ENCODE measurements around the gene OGFOD1. TPM values are rescaled to one million over a fixed set of nuclear protein-coding genes. Genes with fewer than 3 reads are reported as not detected.

Gene OGFOD1
- total RNA-seq, 6 experiments from 2014 or later, result 12.2 to 32.0 (median 17.4) TPM

DNA sequence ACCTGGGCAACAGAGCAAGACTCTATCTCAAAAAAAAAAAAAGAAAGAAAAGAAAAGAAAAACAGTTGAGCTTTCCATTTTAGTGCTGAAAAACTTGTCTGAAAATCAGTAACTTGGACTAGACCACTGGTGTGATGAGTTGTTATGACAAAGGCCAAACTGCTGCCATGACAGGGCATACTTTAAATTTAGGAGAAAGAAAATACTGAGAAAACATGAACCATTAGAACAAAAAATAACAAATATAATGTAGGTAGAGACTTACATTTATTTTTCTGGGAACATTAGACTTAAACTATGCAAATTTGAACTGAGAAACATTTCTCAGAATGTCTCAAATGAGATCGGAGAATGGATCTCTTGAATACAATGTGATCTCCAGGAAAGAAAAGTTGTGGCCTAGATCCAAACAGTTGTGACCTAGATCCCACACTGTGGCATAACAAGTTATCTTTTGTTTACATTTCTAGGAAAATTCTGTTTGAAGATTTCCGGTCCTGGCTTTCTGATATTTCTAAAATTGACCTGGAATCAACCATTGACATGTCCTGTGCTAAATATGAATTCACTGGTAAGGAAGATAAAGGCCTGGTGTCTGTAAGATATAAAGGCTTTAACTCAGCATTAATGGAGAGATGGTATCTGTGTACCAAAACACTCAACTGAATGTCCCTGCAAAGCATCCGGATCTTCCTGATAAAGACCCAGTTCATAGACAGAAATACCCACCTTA is 10.9 kb downstream of the OGFOD1 start:
- 10% methylated on average over 2 of the region's 3 CpGs for WGBS (ENCODE audit: insufficient coverage, low coverage, low lambda C conversion rate, missing lambda C conversion rate)
- Histone ChIP-seq H3K27ac (no peak overlapping the region), H3K36me3 (peaks cover 1 to 37% (median 10%) of the 10 kb centered on the region in 4 donors), H3K4me3 (no peak overlapping the region), H3K9me3 (no peaks in the 10 kb centered on the region), H3K27me3 (no peaks in the 10 kb centered on the region), H3K4me1 (peaks cover 0 to 11% (median 0%) of the 10 kb centered on the region in 4 donors)
- intact Hi-C loops (cut with DNase I), result no loop called here
- DNase-seq (no peak), ATAC-seq (peak; percentile 44 to 84 (median 60))
- TF ChIP-seq POLR2A (IDR thresholded peaks at IDR 0.05), result no peak
- TF ChIP-seq, protein P1, sequence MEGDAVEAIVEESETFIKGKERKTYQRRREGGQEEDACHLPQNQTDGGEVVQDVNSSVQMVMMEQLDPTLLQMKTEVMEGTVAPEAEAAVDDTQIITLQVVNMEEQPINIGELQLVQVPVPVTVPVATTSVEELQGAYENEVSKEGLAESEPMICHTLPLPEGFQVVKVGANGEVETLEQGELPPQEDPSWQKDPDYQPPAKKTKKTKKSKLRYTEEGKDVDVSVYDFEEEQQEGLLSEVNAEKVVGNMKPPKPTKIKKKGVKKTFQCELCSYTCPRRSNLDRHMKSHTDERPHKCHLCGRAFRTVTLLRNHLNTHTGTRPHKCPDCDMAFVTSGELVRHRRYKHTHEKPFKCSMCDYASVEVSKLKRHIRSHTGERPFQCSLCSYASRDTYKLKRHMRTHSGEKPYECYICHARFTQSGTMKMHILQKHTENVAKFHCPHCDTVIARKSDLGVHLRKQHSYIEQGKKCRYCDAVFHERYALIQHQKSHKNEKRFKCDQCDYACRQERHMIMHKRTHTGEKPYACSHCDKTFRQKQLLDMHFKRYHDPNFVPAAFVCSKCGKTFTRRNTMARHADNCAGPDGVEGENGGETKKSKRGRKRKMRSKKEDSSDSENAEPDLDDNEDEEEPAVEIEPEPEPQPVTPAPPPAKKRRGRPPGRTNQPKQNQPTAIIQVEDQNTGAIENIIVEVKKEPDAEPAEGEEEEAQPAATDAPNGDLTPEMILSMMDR (IDR thresholded peaks at IDR 0.05), result no peak

DNA sequence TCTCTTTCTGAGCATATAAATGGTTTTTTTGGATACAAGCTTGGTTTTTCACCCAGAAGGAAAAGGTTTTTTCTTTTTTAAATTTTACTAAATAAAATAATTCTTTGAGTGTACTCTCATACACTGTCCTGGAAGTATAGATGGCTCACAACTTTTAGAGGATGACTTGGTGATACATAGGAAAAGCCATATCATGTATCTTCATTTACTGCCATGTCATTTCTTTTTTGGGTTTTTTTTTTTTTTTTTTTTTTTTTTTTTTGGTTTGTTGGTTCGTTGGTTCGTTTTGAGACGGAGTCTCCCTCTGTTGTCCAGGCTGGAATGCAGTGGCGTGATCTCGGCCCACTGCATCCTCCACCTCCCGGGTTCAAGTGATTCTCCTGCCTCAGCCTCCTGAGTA is 11.8 kb downstream of the OGFOD1 start:
- Histone ChIP-seq H3K27me3 (no peaks in the 10 kb centered on the region), H3K4me3 (no peak overlapping the region), H3K36me3 (peaks cover 6 to 42% (median 16%) of the 10 kb centered on the region in 4 donors), H3K9me3 (no peaks in the 10 kb centered on the region), H3K27ac (no peak overlapping the region), H3K4me1 (peaks cover 0 to 11% (median 0%) of the 10 kb centered on the region in 4 donors)
- ATAC-seq (no peak), DNase-seq (no peak)
- 94% methylated on average over 3 of the region's 6 CpGs for WGBS (ENCODE audit: insufficient coverage, low coverage, low lambda C conversion rate, missing lambda C conversion rate)
- intact Hi-C loops (cut with DNase I), result no loop called here
- TF ChIP-seq, protein P1 (IDR thresholded peaks at IDR 0.05), result no peak
- TF ChIP-seq POLR2A (IDR thresholded peaks at IDR 0.05), result no peak

DNA sequence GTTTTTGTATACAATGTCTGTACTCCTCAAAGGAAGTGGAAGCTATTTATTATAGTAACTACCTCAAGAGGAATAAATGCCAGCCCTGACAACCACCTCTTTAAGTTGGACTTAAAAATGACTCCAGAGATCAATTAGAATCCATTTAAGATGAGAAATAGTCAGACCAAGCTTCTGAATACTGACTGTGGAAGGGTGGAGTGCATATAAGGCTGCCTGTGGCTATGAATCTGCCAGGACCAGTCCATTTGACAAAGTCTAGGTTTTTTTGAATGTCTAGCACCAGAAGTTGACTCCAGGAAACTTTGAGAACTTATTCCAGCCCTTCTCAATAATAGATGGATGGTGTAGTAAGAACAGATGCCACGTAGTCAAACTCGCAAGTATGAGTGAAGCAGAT is 15.0 kb downstream of the OGFOD1 start:
- Histone ChIP-seq H3K4me1 (peaks cover 0 to 11% (median 0%) of the 10 kb centered on the region in 4 donors), H3K4me3 (no peak overlapping the region), H3K9me3 (no peaks in the 10 kb centered on the region), H3K27ac (no peak overlapping the region), H3K36me3 (peaks cover 6 to 59% (median 28%) of the 10 kb centered on the region in 4 donors), H3K27me3 (no peaks in the 10 kb centered on the region)
- 94% methylated on average over 2 of the region's 2 CpGs for WGBS (ENCODE audit: insufficient coverage, low coverage, low lambda C conversion rate, missing lambda C conversion rate)
- TF ChIP-seq, protein P1 (IDR thresholded peaks at IDR 0.05), result no peak
- TF ChIP-seq POLR2A (IDR thresholded peaks at IDR 0.05), result no peak
- DNase-seq (no peak), ATAC-seq (no peak)
- intact Hi-C loops (cut with DNase I), result no loop called here

DNA sequence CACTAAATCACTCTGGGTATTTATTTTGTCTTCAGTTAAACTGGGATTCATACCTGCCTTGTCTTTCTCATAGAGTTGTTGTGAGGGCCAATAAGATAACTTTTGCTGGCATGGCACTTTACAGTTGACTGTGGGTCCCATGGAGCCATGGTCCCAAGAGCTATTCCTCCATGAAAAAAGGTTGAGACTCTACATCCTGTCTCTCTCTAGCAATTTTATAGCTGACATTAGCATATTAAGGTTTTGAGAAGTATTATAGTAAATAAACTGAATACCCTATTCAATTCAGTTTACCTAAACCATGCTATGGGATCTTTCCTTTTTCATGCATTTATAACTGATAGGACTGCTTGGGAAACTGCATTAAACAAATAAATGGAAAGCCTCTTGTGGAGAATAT is 17.4 kb downstream of the OGFOD1 start:
- H3K9me3 ChIP-seq, result no peaks in the 10 kb centered on the region
- no peak overlapping the region for H3K27ac ChIP-seq
- peaks cover 6 to 83% (median 35%) of the 10 kb centered on the region in 4 donors for H3K36me3 ChIP-seq
- intact Hi-C loops (cut with DNase I), result no loop called here
- H3K4me3 ChIP-seq, result no peak overlapping the region
- TF ChIP-seq, protein P1 (IDR thresholded peaks at IDR 0.05), result no peak
- TF ChIP-seq POLR2A (IDR thresholded peaks at IDR 0.05), result no peak
- DNase-seq, result no peak
- H3K27me3 ChIP-seq, result no peaks in the 10 kb centered on the region
- ATAC-seq, result no peak
- H3K4me1 ChIP-seq, result no peaks in the 10 kb centered on the region

Data from right lobe of liver (tissue), 6 donors.